ENCODE measurements around the gene PNKP.
A peak's percentile ranks its signal among the peaks of the same experiment; 100 is the strongest.

Gene PNKP

DNA sequence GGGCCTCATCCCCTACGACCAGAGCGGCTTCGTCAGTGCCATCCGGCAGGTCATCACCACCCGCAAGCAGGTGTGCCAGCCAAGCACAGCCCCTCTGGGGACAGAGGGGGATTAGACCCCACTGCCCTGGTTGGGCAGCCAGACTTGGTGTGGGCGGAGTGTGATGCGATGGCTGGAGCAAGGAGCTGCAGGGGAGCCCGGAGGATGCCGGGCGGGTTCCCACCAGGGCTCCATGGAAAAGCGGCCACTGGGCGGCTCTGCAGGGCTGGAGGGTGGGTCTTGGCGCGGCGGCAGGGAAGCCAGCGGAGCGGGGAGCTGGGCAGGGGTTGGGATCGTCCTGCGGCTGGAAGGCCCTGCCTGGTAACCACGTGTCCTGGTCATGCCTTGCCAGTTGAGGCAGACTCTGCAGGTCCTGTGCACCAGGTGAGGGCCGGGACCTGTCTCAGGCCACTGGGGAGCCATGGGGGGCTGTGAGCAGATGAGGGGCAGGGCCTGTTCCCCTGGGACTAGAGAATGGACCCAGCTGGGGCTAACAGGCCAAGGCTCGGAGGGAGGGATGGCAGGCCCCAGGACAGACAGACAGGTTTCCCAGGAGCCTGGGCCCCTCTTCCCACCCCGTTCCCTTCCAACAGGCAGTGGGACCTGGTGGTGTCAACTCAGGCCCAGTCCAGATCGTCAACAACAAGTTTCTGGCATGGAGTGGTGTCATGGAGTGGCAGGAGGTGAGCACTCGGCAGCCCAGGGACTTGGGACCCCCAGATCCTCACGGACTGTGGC, 10.1 kb downstream of the PNKP start:
- DNase-seq, result no peak

DNA sequence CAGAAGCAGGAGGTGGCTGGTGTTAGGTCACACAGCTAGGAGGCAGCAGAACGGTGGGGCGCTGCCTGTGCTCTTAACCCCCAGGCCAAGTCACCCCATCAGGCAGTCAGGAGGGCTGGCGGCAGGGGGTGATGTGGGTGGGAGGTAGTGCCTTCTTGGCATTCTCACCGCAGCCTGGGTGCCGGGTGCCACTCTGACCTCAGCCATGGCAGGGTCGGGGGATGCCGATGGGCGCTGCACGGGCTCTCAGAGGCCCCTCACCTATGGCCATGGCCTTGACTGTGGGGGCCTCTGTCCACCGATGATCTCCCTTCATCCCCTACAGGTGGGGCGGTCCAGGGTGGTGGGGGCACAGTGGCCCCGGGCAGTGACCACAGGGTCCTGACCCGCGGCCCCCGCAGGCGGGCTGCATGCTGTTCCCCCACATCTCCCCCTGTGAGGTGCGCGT, 10.8 kb downstream of the PNKP start:
- DNase-seq, result no peak

GRCh38 chr19:49855676-49856573, 11.5 kb downstream of the PNKP start:
- DNase-seq, result no peak

DNA sequence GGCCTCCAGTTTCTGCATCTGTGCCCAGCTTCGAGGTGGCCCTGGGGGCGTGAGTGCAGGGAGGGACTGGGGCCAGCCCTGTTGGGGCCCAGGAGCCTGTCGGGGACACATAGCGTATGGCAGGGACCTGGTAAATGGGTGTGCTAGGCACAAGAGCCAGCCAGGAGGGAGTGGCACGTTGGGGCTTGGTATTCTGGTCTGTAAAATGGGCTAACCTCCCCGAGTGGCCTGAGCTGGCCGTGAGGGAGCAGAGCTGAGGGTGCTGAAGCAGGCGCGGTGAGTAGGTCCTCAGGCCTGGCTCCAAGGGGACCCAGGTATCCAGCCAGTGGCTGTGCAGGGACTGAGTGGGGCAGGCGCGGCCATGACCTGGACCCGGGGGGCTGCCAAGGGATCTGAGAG, 12.1 kb downstream of the PNKP start:
- no peak for DNase-seq

DNA sequence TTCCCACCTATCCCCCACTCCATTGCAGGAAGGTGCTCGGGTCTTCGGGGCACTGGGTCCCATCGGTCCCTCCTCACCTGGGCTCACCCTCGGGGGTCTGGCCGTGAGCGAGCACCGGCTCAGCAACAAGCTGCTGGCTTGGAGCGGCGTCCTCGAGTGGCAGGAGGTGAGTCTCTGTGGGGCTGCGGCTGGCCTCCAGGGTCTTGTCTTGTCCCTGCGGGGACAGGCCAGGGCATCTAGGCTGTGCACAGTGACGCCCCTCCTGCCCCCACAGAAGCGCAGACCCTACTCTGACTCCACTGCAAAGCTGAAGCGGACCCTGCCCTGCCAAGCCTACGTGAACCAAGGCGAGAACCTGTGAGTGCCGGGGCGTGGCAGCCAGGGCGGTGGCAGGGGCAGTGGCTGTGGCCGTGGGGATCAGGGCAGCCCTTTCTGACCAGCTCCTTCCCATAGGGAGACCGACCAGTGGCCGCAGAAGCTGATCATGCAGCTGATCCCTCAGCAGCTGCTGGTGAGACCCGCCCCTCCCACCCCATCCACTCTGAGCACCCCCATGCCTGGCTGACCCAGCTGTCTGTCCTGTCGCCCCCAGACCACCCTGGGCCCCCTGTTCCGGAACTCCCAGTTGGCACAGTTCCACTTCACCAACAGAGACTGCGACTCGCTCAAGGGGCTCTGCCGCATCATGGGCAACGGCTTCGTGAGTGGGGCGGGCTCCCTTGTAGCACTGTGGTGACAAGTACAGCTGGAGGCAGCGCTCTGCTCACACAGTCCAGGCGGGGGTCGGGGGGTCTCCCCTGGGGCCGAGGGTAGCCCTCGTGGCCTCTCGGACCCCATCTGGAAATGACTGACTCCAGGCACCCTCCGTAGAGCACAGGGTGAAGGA, 12.8 kb downstream of the PNKP start:
- no peak for DNase-seq

DNA sequence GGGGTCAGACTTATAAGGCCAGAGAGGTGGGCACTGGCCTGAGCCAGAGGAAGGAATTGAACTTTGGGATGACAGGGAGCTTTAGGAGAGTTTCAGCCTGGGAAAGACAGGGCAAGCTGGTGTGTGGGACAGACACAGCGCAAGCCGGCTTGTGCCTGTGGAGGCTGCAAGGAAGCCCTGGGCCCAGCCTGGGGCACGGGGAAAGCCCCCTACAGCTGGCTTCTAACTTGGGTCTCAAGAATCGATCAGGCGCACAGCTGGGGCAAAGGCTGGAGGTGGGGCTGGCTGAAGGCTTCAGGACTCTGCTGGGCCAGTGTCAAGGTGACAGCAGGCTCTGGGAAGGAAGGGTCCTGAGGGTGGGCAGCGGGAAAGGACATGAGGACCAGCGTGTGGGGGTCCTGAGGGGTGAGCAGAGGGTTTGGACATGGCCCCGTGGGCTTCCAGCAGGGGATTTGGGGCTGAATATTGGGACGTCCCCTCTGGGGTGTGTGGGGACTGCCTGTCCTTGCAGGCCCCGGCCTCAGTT, 13.5 kb downstream of the PNKP start:
- DNase-seq, result no peak

DNA sequence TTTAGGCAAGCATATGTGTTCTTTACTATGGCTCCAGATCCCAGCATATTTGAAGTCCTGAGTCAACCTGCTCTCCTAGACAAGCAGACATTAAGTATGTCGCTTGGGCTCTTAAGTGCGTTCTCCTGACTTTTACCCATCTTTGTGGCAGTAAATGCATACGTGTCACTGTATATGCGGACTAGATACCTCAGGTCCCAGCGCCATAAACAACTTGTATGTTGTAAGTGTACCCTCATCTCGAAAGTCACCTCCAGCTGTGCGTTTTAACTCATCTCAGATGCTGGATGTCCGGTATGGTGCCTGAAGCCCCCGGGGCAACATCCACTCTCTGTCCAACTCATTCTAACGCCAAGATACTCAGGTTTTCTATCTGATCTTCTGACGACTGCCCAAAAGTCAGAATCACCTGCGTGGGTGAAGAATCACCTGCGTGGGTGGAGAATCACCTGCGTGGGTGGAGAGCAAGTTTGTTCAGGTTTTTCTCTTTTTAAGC, 14.7 kb downstream of the PNKP start:
- DNase-seq, result peak; percentile 18

DNA sequence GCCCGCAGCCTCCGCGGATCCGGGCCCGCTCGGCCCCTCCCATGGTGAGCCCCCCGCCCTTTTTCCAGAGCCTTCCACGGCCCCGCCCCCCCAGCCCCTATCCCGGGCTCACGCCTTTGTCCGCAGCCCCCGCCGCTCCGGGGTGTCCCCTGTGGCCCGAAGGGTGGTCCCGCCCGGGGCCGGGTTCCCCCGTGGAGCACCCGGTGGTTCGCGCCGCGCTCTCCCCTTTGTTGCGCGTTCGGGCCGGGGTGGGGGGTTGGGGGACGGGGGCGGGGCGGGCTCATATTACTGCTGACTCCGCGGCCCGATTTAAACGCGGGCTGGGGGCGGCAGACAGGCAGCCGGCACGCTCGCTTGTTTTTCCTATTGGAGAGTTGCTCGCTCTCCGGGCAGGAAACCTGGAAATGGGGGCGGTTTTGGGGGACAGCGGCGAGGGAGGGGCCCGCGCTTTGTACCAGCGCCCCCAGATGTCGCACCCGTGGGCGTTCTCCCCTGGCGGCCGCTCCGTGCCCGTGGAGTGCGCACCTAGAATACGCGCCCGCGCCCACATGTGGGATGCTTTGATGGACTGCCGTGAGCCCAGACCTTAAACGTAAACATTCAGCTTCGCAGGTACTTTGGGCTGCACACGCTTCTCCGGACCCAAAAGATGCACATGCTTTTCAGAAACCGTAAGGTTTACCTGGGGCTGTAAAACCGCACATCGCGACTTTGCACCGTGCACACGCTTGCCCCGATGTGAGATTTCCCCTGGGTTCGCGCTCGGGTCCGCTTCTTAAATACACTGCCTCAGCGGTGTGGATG, 15.7 kb downstream of the PNKP start:
- peak; percentile 38 for DNase-seq

DNA sequence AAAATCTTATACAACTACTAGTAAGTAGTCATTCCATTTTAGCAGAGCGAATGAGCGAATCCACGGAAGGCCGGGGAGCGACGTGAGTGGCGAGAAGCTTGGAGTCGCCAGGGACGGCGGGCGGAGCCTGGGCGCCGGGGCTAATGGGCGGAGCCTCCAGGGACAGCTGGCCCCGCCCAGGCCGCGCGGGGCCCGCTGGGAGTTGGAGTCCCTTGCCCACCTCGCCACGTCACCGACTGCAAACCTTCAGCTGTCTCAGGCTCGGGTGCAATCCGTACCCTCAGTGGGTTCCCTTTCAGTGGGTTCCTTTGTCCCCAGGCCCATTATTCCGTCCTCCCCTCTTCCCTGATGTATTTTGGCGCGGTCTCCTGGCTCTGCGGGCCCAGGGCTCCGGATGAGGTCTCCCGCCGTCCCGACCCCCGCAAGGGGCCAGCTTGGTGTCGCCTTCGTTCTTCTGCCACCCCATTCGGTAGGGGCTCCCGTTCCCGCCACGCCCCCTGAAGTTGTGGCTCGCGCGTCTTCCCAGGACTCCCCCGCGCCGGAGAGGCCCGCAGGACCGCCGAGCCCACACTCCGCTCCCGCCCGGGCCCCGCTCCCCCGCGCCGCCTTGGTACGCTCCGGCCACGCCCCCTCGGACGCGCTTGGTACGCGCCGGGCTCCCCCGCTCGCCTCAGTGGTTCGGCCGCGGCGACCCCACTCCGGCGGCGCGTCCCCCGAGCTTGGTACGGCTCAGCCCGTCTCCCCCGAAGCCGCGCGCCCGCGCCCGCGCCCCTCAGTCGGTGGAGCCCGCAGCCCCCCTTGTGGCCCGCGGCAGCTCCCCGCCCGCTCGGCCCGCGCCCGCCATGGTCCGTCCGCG, 16.7 kb downstream of the PNKP start, which contains the start of gene PTOV1:
Gene PTOV1 (plus strand): TSS at position 673 of the 856 bp plus-strand sequence.
- DNase-seq, result peak; percentile 92

DNA sequence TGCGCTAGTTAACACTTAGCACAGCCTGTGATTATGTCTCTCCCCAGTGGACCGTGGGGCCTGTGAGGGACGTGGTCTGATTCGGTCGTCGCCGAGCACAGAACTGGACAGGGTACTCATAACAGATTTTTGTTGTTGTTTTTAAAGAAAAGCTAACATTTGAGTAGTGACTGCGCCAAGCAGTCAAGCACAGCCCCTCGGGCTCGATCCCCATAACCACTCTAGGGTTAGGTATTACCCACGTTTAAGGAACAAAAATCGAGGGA, 17.2 kb downstream of the PNKP start:
- DNase-seq, result no peak

DNA sequence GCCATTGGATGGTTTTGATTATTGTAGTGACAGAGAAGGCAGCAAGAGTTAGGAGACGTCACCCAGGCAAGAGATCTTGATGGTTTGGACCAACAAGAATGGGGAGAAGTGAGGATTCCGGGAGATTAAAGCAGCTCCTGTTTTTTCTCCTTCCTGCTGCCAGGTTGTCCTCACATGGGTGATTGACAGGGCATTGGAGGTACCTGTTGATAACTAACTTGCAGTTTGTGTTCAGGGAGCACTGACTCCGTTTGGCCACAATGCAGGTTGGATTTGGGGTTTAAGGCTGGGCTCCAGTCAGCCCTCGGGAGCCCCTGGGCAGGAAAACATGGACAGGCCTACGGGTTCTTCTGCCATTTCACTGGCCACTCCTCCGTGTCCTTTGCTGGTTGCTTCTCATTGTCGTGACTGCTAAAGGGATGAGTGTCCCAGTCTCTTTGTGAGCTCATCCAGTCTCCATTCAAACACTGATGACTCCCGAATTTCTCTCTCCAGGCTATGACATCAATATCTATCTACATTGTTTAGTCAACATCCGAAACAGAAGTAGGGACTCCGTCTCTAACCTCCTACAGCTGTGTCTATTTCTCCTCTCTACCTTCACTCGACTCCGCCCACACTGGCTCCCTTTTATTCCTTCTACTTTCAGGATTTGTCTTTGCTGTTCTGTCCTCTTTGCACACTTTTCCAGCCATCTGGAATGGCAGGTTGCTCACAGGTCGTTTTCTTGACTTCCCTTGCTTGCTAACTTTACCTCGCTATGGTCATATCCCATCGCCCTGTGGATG, 17.7 kb downstream of the PNKP start:
- DNase-seq, result no peak

GRCh38 chr19:49848938-49849337, 18.4 kb downstream of the PNKP start:
- no peak for DNase-seq

- DNase-seq, result peak; percentile 78
Measured at GRCh38 chr19:49847731-49848696, 19.4 kb downstream of the PNKP start.

GRCh38 chr19:49846408-49846807, 21.0 kb downstream of the PNKP start:
- DNase-seq, result no peak

DNA sequence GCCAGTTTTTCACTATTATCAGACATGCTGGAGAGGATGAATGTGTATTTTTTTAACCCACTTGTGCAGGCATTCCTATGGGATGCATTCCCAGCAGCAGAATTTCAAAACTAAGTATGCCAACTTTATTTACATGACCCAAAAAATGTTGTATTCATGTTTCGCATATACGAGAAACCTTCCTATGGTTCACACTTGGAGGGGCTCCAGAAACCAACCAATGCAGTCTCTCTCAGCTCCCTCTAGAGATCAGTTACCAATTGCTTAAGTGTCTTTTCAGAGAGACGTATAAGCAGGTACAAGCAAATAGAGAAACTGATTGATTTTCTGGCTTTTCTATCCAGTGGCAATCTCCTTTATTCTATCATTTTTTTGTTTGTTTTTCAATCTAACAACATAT, 22.0 kb downstream of the PNKP start:
- no peak for DNase-seq

DNA sequence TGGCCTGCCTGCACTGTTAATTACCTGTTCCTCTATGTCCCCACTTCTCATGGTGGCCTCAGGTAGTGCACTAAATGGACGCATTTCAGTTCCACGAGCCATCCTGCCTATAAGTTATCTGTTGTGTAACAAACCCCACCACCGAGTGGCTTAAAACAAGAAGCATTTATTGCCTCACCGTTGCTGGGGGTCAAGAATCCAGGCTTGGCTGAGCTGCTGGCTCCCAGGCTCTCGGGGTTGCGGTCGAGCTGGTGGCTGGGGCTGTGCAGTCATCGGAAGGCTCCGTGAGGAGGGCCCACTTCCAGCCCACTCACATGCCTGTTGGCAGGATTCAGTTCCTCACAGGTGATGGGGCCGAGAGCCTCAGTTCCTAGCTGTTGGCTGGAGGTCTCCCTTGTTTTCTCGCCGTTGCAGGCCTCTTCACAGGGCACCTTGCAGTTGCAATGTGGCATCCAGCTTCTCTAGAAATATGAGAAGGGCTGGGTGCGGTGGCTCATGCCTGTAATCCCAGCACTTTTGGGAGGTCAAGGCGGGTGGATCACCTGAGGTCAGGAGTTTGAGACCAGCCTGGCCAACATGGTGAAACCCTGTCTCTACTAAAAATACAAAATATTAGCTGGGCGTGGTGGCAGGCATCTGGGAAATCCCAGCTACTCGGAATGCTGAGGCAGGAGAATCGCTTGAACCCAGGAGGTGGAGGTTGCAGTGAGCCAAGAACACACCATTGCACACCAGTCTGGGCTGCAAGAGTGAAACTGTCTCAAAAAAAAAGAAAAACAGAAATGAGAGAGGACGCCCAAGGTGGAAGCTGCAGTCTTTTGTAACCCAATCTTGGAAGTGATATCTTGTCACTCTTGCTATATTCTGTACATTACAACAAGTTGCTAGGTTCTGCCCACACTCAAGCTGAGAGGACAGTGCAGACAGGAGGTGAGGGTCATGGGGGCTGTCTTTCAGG, 23.0 kb downstream of the PNKP start:
- no peak for DNase-seq

- DNase-seq, result no peak
Measured at GRCh38 chr19:49843265-49843664, 24.1 kb downstream of the PNKP start.
